GM12878 (cell line): Measurements from ENCODE around the gene NFATC3. TPM values are rescaled to one million over a fixed set of nuclear protein-coding genes. Genes with fewer than 3 reads are reported as not detected.

Experiments
- ASH2L ChIP-seq: fragments of 300-600, 200-600 bp; sonication (generic); IDR thresholded peaks from 2 replicates; pipeline ENCODE4 v1.6.1; 2017; ENCODE audit warnings: low read depth, mild to moderate bottlenecking, borderline replicate concordance
- BACH1 ChIP-seq: fragments of 450-650 bp; IDR thresholded peaks from 2 replicates; pipeline ENCODE4 v1.6.1; 2017; ENCODE audit warnings: mild to moderate bottlenecking, borderline replicate concordance
- BHLHE40 ChIP-seq, 2 experiments: fragments of 450-650 bp in 1 of 2; IDR thresholded peaks; 2 replicates each; pipeline ENCODE4 v1.6.1; 2011 to 2017; ENCODE audit warnings: low read depth in 2 of 2, borderline replicate concordance in 1 of 2, improper control_type of control experiment in 1 of 2, low read length in 1 of 2, mild to moderate bottlenecking in 1 of 2
- CBX5 ChIP-seq: sonication (generic); IDR thresholded peaks from 2 replicates; pipeline ENCODE4 v1.6.1; 2016; ENCODE audit warnings: low read depth, moderate library complexity, mild to moderate bottlenecking, inconsistent platforms
- DPF2 ChIP-seq: fragments of 450-650 bp; IDR thresholded peaks from 2 replicates; pipeline ENCODE4 v1.6.1; 2017; ENCODE audit warnings: mild to moderate bottlenecking
- LARP7 ChIP-seq: fragments of 450-650 bp; IDR thresholded peaks from 2 replicates; pipeline ENCODE4 v1.6.1; 2017; ENCODE audit warnings: mild to moderate bottlenecking
- MYC ChIP-seq: IDR thresholded peaks from 2 replicates; pipeline ENCODE4 v1.6.1; 2011; ENCODE audit warnings: mild to moderate bottlenecking, low read length, moderate library complexity, inconsistent platforms; ENCODE audit not compliant: insufficient read depth, insufficient replicate concordance, insufficient read length, severe bottlenecking
- PAX5 ChIP-seq: IDR thresholded peaks from 2 replicates; pipeline ENCODE4 v1.6.1; 2011; ENCODE audit warnings: low read depth, low read length, borderline replicate concordance
- POLR2A ChIP-seq: IDR thresholded peaks from 2 replicates; pipeline ENCODE4 v1.6.1; 2011; ENCODE audit warnings: low read depth, mild to moderate bottlenecking, low read length
- RAD21 ChIP-seq: IDR thresholded peaks from 2 replicates; pipeline ENCODE4 v1.6.1; 2011; ENCODE audit warnings: mild to moderate bottlenecking, low read depth, low read length, moderate library complexity; ENCODE audit not compliant: insufficient read depth
- RUNX3 ChIP-seq: IDR thresholded peaks from 2 replicates; pipeline ENCODE4 v1.6.1; 2012; ENCODE audit warnings: low read length, inconsistent platforms
- SIX5 ChIP-seq: IDR thresholded peaks from 2 replicates; pipeline ENCODE4 v1.6.1; 2011; ENCODE audit warnings: mild to moderate bottlenecking, low read depth, low read length, moderate library complexity; ENCODE audit not compliant: severe bottlenecking
- SP1 ChIP-seq: IDR thresholded peaks from one replicate; pipeline ENCODE4 v1.6.1; 2011; ENCODE audit warnings: low read depth, low read length
- STAT1 ChIP-seq: fragments of 450-650 bp; conservative IDR thresholded peaks from 2 replicates; pipeline ENCODE4 v1.6.1; 2014; ENCODE audit warnings: antibody characterized with exemption, mild to moderate bottlenecking
- TARDBP ChIP-seq: IDR thresholded peaks from 2 replicates; pipeline ENCODE4 v1.6.1; 2016; ENCODE audit warnings: borderline replicate concordance
- WRNIP1 ChIP-seq: IDR thresholded peaks from 2 replicates; pipeline ENCODE4 v1.6.1; 2011; ENCODE audit warnings: low read depth, low read length, improper control_type of control experiment, borderline replicate concordance
- polyA plus RNA-seq, 11 experiments: library from polyadenylated mRNA; depleted of rRNA in 4 of 11; unstranded in 6 of 11; stranded (reverse) in 5 of 11; fragments of >200 nt; fragmentation: Nextera tagmentation in 4 of 11; fragmentation: Illumina TruSeq in 1 of 11; extraction: Ambion mirVana in 4 of 11; extraction: Trizol in 1 of 11; gene quantifications; 1 replicate in 1 of 11; 2 replicates in 10 of 11; pipeline versions ENCODE4 v1.2.1 to v1.2.3, GENCODE V29; 2011 to 2016; ENCODE audit warnings: inconsistent platforms in 2 of 11, missing spikeins in 2 of 11, low read depth in 1 of 11
- total RNA-seq, 4 experiments: library from RNA; depleted of rRNA in 3 of 4; stranded (reverse); fragments of >200 nt in 3 of 4; fragmentation: Illumina TruSeq in 1 of 4; extraction: Trizol in 1 of 4; gene quantifications; 2 replicates each; pipeline versions ENCODE4 v1.2.1 to v1.2.3, GENCODE V29; 2013 to 2021
- TF ChIP-seq, protein P1 (sequence below): fragments of 450-650 bp; IDR thresholded peaks from 2 replicates; pipeline ENCODE4 v1.6.1; 2016; ENCODE audit warnings: mild to moderate bottlenecking
- TF ChIP-seq, protein P2 (sequence below): fragments of 450-650 bp; formaldehyde crosslinking; IDR thresholded peaks from 2 replicates; pipeline ENCODE4 v1.5.0; 2022; ENCODE audit warnings: mild to moderate bottlenecking, missing genetic modification characterization
- TF ChIP-seq, protein P3 (sequence below), 3 experiments: IDR thresholded peaks in 2 of 3; conservative IDR thresholded peaks in 1 of 3; 2 replicates each; pipeline ENCODE4 v1.5.1; 2011; ENCODE audit warnings: low read depth in 3 of 3, low read length in 3 of 3, mild to moderate bottlenecking in 3 of 3, control low read depth in 2 of 3, moderate library complexity in 2 of 3, inconsistent platforms in 1 of 3, mixed read lengths in 1 of 3; ENCODE audit not compliant: control insufficient read depth in 2 of 3, insufficient read depth in 1 of 3; ENCODE audit errors: extremely low read depth in 1 of 3
- TF ChIP-seq, protein P4 (sequence below): fragments of 450-650 bp; conservative IDR thresholded peaks from 2 replicates; pipeline ENCODE4 v1.6.1; 2017; ENCODE audit warnings: mild to moderate bottlenecking, moderate library complexity

Gene NFATC3
- total and polyA plus RNA-seq, 10 of the 15 experiments (the other 5 are each of a cell fraction or from before 2014, with no cell fraction given): 4.2 to 37.6 (median 24.9) TPM

DNA sequence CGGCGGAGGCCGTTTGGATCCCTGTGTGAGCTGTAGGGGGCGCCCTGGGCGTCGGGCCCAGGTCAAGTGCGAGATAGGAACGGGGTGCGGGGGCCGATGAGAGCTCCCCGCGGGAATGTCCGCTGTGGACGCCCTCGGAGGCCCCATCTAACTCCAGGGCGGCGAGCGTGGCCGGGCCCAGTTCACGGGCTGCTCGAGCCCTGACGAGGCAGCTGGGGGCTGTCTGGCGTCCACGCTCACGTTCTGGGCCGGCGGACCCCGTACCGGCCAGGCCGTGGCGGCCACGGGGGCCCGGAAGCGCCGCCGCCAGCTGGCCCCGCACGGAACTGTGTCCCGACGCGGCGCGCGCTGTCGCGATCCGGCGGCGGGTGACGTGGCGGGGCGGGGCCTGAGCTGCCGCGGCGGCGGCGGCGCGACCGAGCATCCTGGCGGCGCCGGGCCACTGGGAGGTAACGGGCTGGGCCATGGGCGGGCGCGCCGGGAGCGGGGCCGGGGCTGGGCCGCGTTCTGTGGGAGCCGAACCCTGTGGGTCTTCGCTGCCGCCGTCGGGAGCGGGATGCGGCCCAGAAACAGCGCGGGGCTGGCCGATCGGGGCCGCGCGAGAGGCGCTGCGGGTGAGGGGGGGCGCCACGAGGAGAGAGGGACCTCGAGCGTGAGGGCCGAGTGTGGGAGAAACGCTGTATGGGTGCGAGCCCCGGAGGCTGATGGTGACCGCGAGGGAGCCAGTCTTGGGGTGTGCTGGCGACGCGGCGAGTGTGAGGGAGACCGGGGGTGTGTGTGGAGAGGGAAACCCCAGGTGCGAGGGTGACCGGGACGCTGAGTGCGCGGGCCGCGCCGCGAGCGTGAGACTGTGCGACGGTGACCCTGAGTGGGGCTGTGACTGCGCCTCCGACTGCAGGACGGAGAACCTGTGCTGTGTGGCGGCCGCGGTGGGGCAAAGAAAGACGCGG lies 179.2 kb downstream of the NFATC3 start, which contains the start of gene SLC7A6 (continued):
- TF ChIP-seq, protein P1, sequence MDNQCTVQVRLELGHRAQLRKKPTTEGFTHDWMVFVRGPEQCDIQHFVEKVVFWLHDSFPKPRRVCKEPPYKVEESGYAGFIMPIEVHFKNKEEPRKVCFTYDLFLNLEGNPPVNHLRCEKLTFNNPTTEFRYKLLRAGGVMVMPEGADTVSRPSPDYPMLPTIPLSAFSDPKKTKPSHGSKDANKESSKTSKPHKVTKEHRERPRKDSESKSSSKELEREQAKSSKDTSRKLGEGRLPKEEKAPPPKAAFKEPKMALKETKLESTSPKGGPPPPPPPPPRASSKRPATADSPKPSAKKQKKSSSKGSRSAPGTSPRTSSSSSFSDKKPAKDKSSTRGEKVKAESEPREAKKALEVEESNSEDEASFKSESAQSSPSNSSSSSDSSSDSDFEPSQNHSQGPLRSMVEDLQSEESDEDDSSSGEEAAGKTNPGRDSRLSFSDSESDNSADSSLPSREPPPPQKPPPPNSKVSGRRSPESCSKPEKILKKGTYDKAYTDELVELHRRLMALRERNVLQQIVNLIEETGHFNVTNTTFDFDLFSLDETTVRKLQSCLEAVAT: 0 out of 2 replicates have a peak, but pooled peaks have one; percentile 42
- TF ChIP-seq BHLHE40 (IDR thresholded peaks at IDR 0.05; ENCODE audit: borderline replicate concordance in 1 of 2, low read depth in 2 of 2, low read length in 1 of 2) (peak; percentile 39 to 78; a peak in 3 of 4 replicates), TARDBP (0 out of 2 replicates have a peak, but pooled peaks have one; percentile 14), MYC (peak; percentile 85), SIX5 (no peak), SP1 (no peak), WRNIP1 (no peak), LARP7 (peak; percentile 92), PAX5 (0 out of 2 replicates have a peak, but pooled peaks have one; percentile 4), POLR2A (peak; percentile 81), BACH1 (peak; percentile 99), CBX5 (0 out of 2 replicates have a peak, but pooled peaks have one; percentile 38), DPF2 (peak; percentile 74), RAD21 (peak; percentile 43), RUNX3 (0 out of 2 replicates have a peak, but pooled peaks have one; percentile 35), STAT1 (no peak), ASH2L (no peak; the same call in 1 of the 2 replicates)
- TF ChIP-seq, protein P2, sequence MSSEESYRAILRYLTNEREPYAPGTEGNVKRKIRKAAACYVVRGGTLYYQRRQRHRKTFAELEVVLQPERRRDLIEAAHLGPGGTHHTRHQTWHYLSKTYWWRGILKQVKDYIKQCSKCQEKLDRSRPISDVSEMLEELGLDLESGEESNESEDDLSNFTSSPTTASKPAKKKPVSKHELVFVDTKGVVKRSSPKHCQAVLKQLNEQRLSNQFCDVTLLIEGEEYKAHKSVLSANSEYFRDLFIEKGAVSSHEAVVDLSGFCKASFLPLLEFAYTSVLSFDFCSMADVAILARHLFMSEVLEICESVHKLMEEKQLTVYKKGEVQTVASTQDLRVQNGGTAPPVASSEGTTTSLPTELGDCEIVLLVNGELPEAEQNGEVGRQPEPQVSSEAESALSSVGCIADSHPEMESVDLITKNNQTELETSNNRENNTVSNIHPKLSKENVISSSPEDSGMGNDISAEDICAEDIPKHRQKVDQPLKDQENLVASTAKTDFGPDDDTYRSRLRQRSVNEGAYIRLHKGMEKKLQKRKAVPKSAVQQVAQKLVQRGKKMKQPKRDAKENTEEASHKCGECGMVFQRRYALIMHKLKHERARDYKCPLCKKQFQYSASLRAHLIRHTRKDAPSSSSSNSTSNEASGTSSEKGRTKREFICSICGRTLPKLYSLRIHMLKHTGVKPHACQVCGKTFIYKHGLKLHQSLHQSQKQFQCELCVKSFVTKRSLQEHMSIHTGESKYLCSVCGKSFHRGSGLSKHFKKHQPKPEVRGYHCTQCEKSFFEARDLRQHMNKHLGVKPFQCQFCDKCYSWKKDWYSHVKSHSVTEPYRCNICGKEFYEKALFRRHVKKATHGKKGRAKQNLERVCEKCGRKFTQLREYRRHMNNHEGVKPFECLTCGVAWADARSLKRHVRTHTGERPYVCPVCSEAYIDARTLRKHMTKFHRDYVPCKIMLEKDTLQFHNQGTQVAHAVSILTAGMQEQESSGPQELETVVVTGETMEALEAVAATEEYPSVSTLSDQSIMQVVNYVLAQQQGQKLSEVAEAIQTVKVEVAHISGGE (CRISPR knock-in tag): no peak
- TF ChIP-seq, protein P3, sequence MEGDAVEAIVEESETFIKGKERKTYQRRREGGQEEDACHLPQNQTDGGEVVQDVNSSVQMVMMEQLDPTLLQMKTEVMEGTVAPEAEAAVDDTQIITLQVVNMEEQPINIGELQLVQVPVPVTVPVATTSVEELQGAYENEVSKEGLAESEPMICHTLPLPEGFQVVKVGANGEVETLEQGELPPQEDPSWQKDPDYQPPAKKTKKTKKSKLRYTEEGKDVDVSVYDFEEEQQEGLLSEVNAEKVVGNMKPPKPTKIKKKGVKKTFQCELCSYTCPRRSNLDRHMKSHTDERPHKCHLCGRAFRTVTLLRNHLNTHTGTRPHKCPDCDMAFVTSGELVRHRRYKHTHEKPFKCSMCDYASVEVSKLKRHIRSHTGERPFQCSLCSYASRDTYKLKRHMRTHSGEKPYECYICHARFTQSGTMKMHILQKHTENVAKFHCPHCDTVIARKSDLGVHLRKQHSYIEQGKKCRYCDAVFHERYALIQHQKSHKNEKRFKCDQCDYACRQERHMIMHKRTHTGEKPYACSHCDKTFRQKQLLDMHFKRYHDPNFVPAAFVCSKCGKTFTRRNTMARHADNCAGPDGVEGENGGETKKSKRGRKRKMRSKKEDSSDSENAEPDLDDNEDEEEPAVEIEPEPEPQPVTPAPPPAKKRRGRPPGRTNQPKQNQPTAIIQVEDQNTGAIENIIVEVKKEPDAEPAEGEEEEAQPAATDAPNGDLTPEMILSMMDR (IDR thresholded peaks at IDR 0.05 in 2 of 3, conservative IDR thresholded peaks at IDR 0.05 in 1 of 3; ENCODE audit: control insufficient read depth in 2 of 3, extremely low read depth in 1 of 3, insufficient read depth in 1 of 3, low read depth in 3 of 3, low read length in 3 of 3): peak; percentile 77 to 85 (median 81); a peak in 5 of 6 replicates
- TF ChIP-seq, protein P4, sequence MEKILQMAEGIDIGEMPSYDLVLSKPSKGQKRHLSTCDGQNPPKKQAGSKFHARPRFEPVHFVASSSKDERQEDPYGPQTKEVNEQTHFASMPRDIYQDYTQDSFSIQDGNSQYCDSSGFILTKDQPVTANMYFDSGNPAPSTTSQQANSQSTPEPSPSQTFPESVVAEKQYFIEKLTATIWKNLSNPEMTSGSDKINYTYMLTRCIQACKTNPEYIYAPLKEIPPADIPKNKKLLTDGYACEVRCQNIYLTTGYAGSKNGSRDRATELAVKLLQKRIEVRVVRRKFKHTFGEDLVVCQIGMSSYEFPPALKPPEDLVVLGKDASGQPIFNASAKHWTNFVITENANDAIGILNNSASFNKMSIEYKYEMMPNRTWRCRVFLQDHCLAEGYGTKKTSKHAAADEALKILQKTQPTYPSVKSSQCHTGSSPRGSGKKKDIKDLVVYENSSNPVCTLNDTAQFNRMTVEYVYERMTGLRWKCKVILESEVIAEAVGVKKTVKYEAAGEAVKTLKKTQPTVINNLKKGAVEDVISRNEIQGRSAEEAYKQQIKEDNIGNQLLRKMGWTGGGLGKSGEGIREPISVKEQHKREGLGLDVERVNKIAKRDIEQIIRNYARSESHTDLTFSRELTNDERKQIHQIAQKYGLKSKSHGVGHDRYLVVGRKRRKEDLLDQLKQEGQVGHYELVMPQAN: peak; percentile 75
